HCT116 (cell line): ENCODE data around the gene MNAT1. TPM values are rescaled to one million over a fixed set of nuclear protein-coding genes. Genes with fewer than 3 reads are reported as not detected.

Source experiments
- ATAC-seq: fragments of 200-7000 bp; cut with Tn5 transposase; 2 replicates; pipeline ENCODE4 v1.9.1; 2020; ENCODE audit warnings: mild to moderate bottlenecking, moderate library complexity
- BruUV-seq: library from RNA; stranded (reverse); fragments of 400-500 nt; replicated peaks from 2 replicates; lab custom pipeline; 2021; lab: Mats Ljungman, UMichigan
- CTCF ChIA-PET: fragments of 300-600 bp; sonication (Branson Sonifier 250); formaldehyde crosslinking; loops from one replicate; lab custom pipeline; 2021; ENCODE audit warnings: antibody characterized with exemption; lab: Charles Lee
- POLR2A ChIA-PET: fragments of 300-600, 350-600 bp; sonication (Branson Sonifier 250); formaldehyde crosslinking; loops from one replicate; lab custom pipeline; 2021; ENCODE audit warnings: antibody characterized with exemption; lab: Charles Lee
- RAD21 ChIA-PET, 2 experiments: fragments of 300-600 bp; sonication (Branson Sonifier 250); formaldehyde crosslinking; loops; one replicate each; lab custom pipeline; 2023; ENCODE audit warnings: low total read pairs in 2 of 2; ENCODE audit not compliant: uncharacterized antibody in 2 of 2, unreplicated experiment in 2 of 2, low non-redundant PET in 1 of 2; lab: Charles Lee
- DNase-seq: peaks from one replicate; pipeline ENCODE4 v3.0.0-alpha.2; 2010; ENCODE audit warnings: low read depth, low spot score
- H2AFZ ChIP-seq: fragments of 200-600 bp; shearing (Covaris generic), sonication (generic); 2 replicates; pipeline ENCODE4 v1.6.1; 2017; ENCODE audit warnings: low read depth, mixed run types, mixed read lengths, antibody characterized with exemption, low read length; ENCODE audit not compliant: poor library complexity, severe bottlenecking
- H3K27ac ChIP-seq: 2 replicates; pipeline ENCODE4 v1.5.1; 2012; ENCODE audit warnings: low read depth, low read length
- H3K27me3 ChIP-seq: fragments of 200-600 bp; sonication (generic); 2 replicates; pipeline ENCODE4 v1.6.1; 2016; ENCODE audit warnings: mixed run types, low read length, mixed read lengths; ENCODE audit not compliant: insufficient read depth
- H3K36me3 ChIP-seq, 2 experiments: fragments of 200-500 bp in 1 of 2; fragments of 200-600 bp in 1 of 2; sonication (Bioruptor generic) in 1 of 2; sonication (generic) in 1 of 2; 2 replicates each; pipeline versions ENCODE4 v1.5.1 to v1.6.1; 2014 to 2016; ENCODE audit warnings: low read length in 2 of 2, inconsistent platforms in 1 of 2, mixed read lengths in 1 of 2, mixed run types in 1 of 2; ENCODE audit not compliant: insufficient read depth in 2 of 2, control insufficient read depth in 1 of 2
- H3K4me1 ChIP-seq, 2 experiments: fragments of 200-600 bp in 1 of 2; sonication (generic) in 1 of 2; 2 replicates each; pipeline versions ENCODE4 v1.5.1 to v1.6.1; 2012 to 2017; ENCODE audit warnings: low read length in 2 of 2, inconsistent platforms in 1 of 2, mild to moderate bottlenecking in 1 of 2, mixed read lengths in 1 of 2, mixed run types in 1 of 2, moderate library complexity in 1 of 2; ENCODE audit not compliant: insufficient read depth in 2 of 2, control insufficient read depth in 1 of 2
- H3K4me2 ChIP-seq: fragments of 200-600 bp; sonication (generic); 2 replicates; pipeline ENCODE4 v1.6.1; 2017; ENCODE audit warnings: mixed run types, low read length, mixed read lengths
- H3K4me3 ChIP-seq, 2 experiments: fragments of 200-600 bp in 1 of 2; sonication (generic) in 1 of 2; replicated peaks in 1 of 2; 2 replicates each; pipeline ENCODE4 v1.5.1; 2011 to 2016; ENCODE audit warnings: low read length in 2 of 2, control low read depth in 1 of 2, low read depth in 1 of 2, mild to moderate bottlenecking in 1 of 2, mixed read lengths in 1 of 2, mixed run types in 1 of 2
- H3K79me2 ChIP-seq: fragments of 200-600 bp; sonication (generic); 2 replicates; pipeline ENCODE4 v1.6.1; 2017; ENCODE audit warnings: mild to moderate bottlenecking, mixed run types, low read length, moderate library complexity, mixed read lengths; ENCODE audit not compliant: insufficient read depth
- H3K9ac ChIP-seq: fragments of 200-600 bp; sonication (generic); 2 replicates; pipeline ENCODE4 v1.6.1; 2016; ENCODE audit warnings: low read length, mixed read lengths
- H3K9me2 ChIP-seq: fragments of 200-600 bp; sonication (generic), shearing (Covaris generic); 2 replicates; pipeline ENCODE4 v1.6.1; 2017; ENCODE audit warnings: mixed run types, mild to moderate bottlenecking, moderate library complexity; ENCODE audit not compliant: insufficient read depth
- H3K9me3 ChIP-seq, 2 experiments: fragments of 200-500 bp in 1 of 2; fragments of 200-600 bp in 1 of 2; sonication (Bioruptor generic) in 1 of 2; sonication (generic) in 1 of 2; 2 replicates each; pipeline ENCODE4 v1.6.1; 2014 to 2017; ENCODE audit warnings: low read length in 2 of 2, mixed read lengths in 2 of 2, inconsistent platforms in 1 of 2, low read depth in 1 of 2, mild to moderate bottlenecking in 1 of 2, mixed run types in 1 of 2, moderate library complexity in 1 of 2; ENCODE audit not compliant: control insufficient read depth in 1 of 2, insufficient read depth in 1 of 2
- H4K20me1 ChIP-seq: fragments of 200-600 bp; sonication (generic), shearing (Covaris generic); 2 replicates; pipeline ENCODE4 v1.6.1; 2017; ENCODE audit warnings: mixed run types, mild to moderate bottlenecking, moderate library complexity; ENCODE audit not compliant: insufficient read depth
- ATF3 ChIP-seq: IDR thresholded peaks from 2 replicates; pipeline ENCODE4 v1.6.1; 2012
- CBX3 ChIP-seq: IDR thresholded peaks from 2 replicates; pipeline ENCODE4 v1.6.1; 2012; ENCODE audit warnings: low read depth
- CTCF ChIP-seq, 3 experiments: fragments of 200-600 bp in 1 of 3; sonication (generic) in 1 of 3; IDR thresholded peaks in 2 of 3; conservative IDR thresholded peaks in 1 of 3; 2 replicates each; pipeline ENCODE4 v1.5.1; 2012 to 2017; ENCODE audit warnings: low read depth in 2 of 3, low read length in 2 of 3, antibody characterized with exemption in 1 of 3, borderline replicate concordance in 1 of 3, control low read depth in 1 of 3, mild to moderate bottlenecking in 1 of 3, mixed read lengths in 1 of 3, mixed run types in 1 of 3, moderate library complexity in 1 of 3; ENCODE audit not compliant: insufficient read depth in 1 of 3
- ELF1 ChIP-seq: IDR thresholded peaks from 2 replicates; pipeline ENCODE4 v1.6.1; 2012; ENCODE audit warnings: low read depth, borderline replicate concordance
- EZH2 ChIP-seq: fragments of 200-600 bp; sonication (generic); IDR thresholded peaks from 2 replicates; pipeline ENCODE4 v1.6.1; 2017; ENCODE audit warnings: antibody characterized with exemption, mixed run types
- EZH2phosphoT487 ChIP-seq: fragments of 200-600 bp; IDR thresholded peaks from 2 replicates; pipeline ENCODE4 v1.6.1; 2018; ENCODE audit warnings: antibody characterized with exemption, borderline replicate concordance
- MAX ChIP-seq: IDR thresholded peaks from 2 replicates; pipeline ENCODE4 v1.6.1; 2012
- POLR2AphosphoS5 ChIP-seq: IDR thresholded peaks from 2 replicates; pipeline ENCODE4 v1.6.1; 2011; ENCODE audit warnings: mild to moderate bottlenecking, low read depth, low read length, moderate library complexity
- RAD21 ChIP-seq: IDR thresholded peaks from 2 replicates; pipeline ENCODE4 v1.6.1; 2012; ENCODE audit warnings: low read depth, mild to moderate bottlenecking
- REST ChIP-seq: IDR thresholded peaks from 2 replicates; pipeline ENCODE4 v1.6.1; 2012; ENCODE audit warnings: low read depth
- SP1 ChIP-seq: IDR thresholded peaks from 2 replicates; pipeline ENCODE4 v1.6.1; 2012; ENCODE audit warnings: low read depth
- SRF ChIP-seq: IDR thresholded peaks from 2 replicates; pipeline ENCODE4 v1.6.1; 2012; ENCODE audit warnings: low read depth
- TCF7L2 ChIP-seq: IDR thresholded peaks from 2 replicates; pipeline ENCODE4 v1.7.0; 2011; ENCODE audit warnings: borderline replicate concordance, inconsistent platforms; ENCODE audit not compliant: insufficient read depth, insufficient read length; ENCODE audit errors: extremely low read depth
- ZBTB33 ChIP-seq: IDR thresholded peaks from 2 replicates; pipeline ENCODE4 v1.6.1; 2011; ENCODE audit warnings: mild to moderate bottlenecking, low read length, moderate library complexity; ENCODE audit not compliant: insufficient replicate concordance; ENCODE audit errors: extremely low read depth
- ZFX ChIP-seq: fragments of 450-650 bp; IDR thresholded peaks from 2 replicates; pipeline ENCODE4 v1.6.1; 2017
- ZNF274 ChIP-seq: fragments of 200-500 bp; sonication (Bioruptor generic); IDR thresholded peaks from 2 replicates; pipeline ENCODE4 v1.6.1; 2014; ENCODE audit warnings: mild to moderate bottlenecking, low read depth, low read length, inconsistent platforms
- intact Hi-C: fragments of 100-400 bp; cut with micrococcal nuclease; formaldehyde crosslinking; loops from 2 replicates; pipeline ENCODE4 v1.10.0; 2022
- total RNA-seq: library from RNA; stranded (reverse); gene quantifications from one replicate; pipeline ENCODE4 v1.2.1, GENCODE V29; 2021; ENCODE audit not compliant: unreplicated experiment

Gene MNAT1
- total RNA-seq, 1 experiment from 2014 or later = 49.3 TPM

DNA sequence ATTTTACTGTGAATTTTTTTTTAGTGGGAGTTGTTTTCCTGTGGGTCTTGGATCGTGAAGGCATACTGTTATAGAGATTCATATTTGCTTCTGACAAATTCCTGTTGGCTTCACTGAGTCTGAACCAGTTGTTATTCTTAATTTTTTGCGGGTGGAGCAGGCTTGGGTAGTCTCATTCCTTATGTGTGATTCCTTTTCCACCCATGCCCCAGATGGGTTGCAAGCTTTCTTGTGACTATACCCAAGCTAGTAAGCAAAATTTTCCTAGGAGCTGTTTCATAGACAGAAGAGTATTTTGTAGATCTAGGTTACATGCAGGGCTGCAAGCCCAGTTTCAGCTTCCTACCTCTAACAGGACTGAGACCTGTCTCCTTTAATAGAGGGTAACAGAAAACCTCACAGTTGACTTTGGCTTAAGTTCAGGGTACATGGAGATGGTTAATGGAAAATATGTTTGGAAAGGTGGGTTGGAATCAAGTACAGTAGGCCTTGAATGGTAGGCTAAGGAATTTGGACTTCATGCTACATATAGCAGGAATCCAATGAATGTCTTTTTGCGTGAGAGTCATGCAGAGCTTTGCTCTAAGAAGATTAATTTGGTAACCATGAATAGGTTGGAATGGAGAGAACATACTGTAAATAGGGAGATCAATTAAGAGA is 217.3 kb downstream of the MNAT1 start:
- intact Hi-C loops = no loop called here
- no peaks in the 10 kb centered on the region for H4K20me1 ChIP-seq
- no peaks in the 10 kb centered on the region for H3K79me2 ChIP-seq
- ChIA-PET POLR2A (no interaction called here), CTCF (no interaction called here), RAD21 (no interaction called here)
- no peaks in the 10 kb centered on the region; a peak in 1 of 4 replicates for H3K9me3 ChIP-seq
- no peak overlapping the region for H3K4me2 ChIP-seq
- H3K4me1 ChIP-seq = no peaks in the 10 kb centered on the region
- H3K27ac ChIP-seq = no peak overlapping the region
- no peak for ATAC-seq
- no peak overlapping the region for H2AFZ ChIP-seq
- H3K27me3 ChIP-seq = no peaks in the 10 kb centered on the region
- DNase-seq = no peak
- no TSS peak for BruUV-seq
- no peaks in the 10 kb centered on the region; a peak in 1 of 4 replicates for H3K36me3 ChIP-seq
- no peak for TF ChIP-seq SRF
- no peak for TF ChIP-seq SP1
- no peak for TF ChIP-seq ZNF274
- TF ChIP-seq POLR2AphosphoS5 = no peak
- no peak for TF ChIP-seq EZH2phosphoT487
- TF ChIP-seq RAD21 = no peak
- TF ChIP-seq TCF7L2 = no peak
- TF ChIP-seq CTCF (IDR thresholded peaks at IDR 0.05 in 2 of 3, conservative IDR thresholded peaks at IDR 0.05 in 1 of 3; ENCODE audit: borderline replicate concordance in 1 of 3, insufficient read depth in 1 of 3, low read depth in 2 of 3, low read length in 2 of 3) = no peak
- no peak for TF ChIP-seq EZH2
- no peak for TF ChIP-seq ELF1
- TF ChIP-seq REST = no peak
- no peak for TF ChIP-seq ZFX
- no peak for TF ChIP-seq CBX3
- no peak for TF ChIP-seq ATF3
- no peak for TF ChIP-seq ZBTB33
- TF ChIP-seq MAX = no peak
- no peak overlapping the region for H3K4me3 ChIP-seq
- no peak overlapping the region for H3K9ac ChIP-seq
- no peaks in the 10 kb centered on the region for H3K9me2 ChIP-seq
